Cortex of kidney (tissue), 1 donor: ENCODE results near the gene SAMD4B.
A peak's percentile ranks its signal among the peaks of the same experiment; 100 is the strongest.
"Not testable (repeated sequence)": the region's sequence is repeated elsewhere in the genome, so short reads cannot be mapped to it uniquely, and the experiment has no call there.

ENCODE experiments used
- DNase-seq: peaks from one replicate; lab custom pipeline; 2025; lab: John Stamatoyannopoulos, UW

SAMD4B gene

GRCh38 chr19:39341719-39342604 lies at the start of gene SAMD4B:
Gene SAMD4B (plus strand): TSS chr19:39342421. CDS start chr19:39356894, 14,473 bp downstream.
- DNase-seq, result peak; percentile 69

GRCh38 chr19:39293394-39293793 lies 48.8 kb upstream of the SAMD4B start:
- no peak for DNase-seq

- no peak for DNase-seq
These were observed 46.1 kb upstream of the SAMD4B start, which contains the start of gene IFNL1 for GRCh38 chr19:39296055-39296645. Gene IFNL1 (plus strand): TSS chr19:39296407. CDS start chr19:39296422, 15 bp downstream.

- no peak for DNase-seq
These were observed 45.3 kb upstream of the SAMD4B start for GRCh38 chr19:39296906-39297305.

- DNase-seq, result no peak
These were observed 44.1 kb upstream of the SAMD4B start for GRCh38 chr19:39297931-39298634.

GRCh38 chr19:39299404-39299803 lies 42.8 kb upstream of the SAMD4B start:
- no peak for DNase-seq

GRCh38 chr19:39299832-39300231 lies 42.4 kb upstream of the SAMD4B start:
- DNase-seq, result no peak

GRCh38 chr19:39301021-39301420 lies 41.2 kb upstream of the SAMD4B start:
- DNase-seq, result no peak

GRCh38 chr19:39301562-39301961 lies 40.7 kb upstream of the SAMD4B start:
- no peak for DNase-seq

GRCh38 chr19:39303373-39304184 lies 38.6 kb upstream of the SAMD4B start:
- DNase-seq, result no peak

- DNase-seq, result no peak
These were observed 38.1 kb upstream of the SAMD4B start for GRCh38 chr19:39304185-39304513.

- no peak for DNase-seq
These were observed 37.3 kb upstream of the SAMD4B start for GRCh38 chr19:39304701-39305571.

GRCh38 chr19:39306075-39306474 lies 36.1 kb upstream of the SAMD4B start:
- DNase-seq, result no peak

- no peak for DNase-seq
These were observed 35.0 kb upstream of the SAMD4B start for GRCh38 chr19:39307046-39307821.

- DNase-seq, result no peak
These were observed 34.2 kb upstream of the SAMD4B start for GRCh38 chr19:39307822-39308530.

GRCh38 chr19:39308531-39309304 lies 33.5 kb upstream of the SAMD4B start:
- no peak for DNase-seq

GRCh38 chr19:39309305-39309670 lies 32.9 kb upstream of the SAMD4B start:
- DNase-seq, result not testable (repeated sequence)

- DNase-seq, result no peak
These were observed 31.5 kb upstream of the SAMD4B start for GRCh38 chr19:39310558-39311311.
